ENCODE results near the gene COBLL1.

GRCh38 chr2:164662066-164662465, 179.6 kb downstream of the COBLL1 start:
- no peak for TF ChIP-seq CTCF (tag by site-specific recombination; IDR thresholded peaks at IDR 0.05)
- TF ChIP-seq ZNF792 (tag by site-specific recombination; IDR thresholded peaks at IDR 0.05), result no peak
- no peak for TF ChIP-seq MZF1 (tag by site-specific recombination; IDR thresholded peaks at IDR 0.05; ENCODE audit: borderline replicate concordance)
- TF ChIP-seq MEIS1 (CRISPR knock-in tag; IDR thresholded peaks at IDR 0.05; ENCODE audit: borderline replicate concordance), result no peak
- TF ChIP-seq ZNF560 (tag by site-specific recombination; IDR thresholded peaks at IDR 0.05; ENCODE audit: borderline replicate concordance), result no peak
- TF ChIP-seq ZNF24 (tag by site-specific recombination; IDR thresholded peaks at IDR 0.05), result no peak
- TF ChIP-seq, protein P1, sequence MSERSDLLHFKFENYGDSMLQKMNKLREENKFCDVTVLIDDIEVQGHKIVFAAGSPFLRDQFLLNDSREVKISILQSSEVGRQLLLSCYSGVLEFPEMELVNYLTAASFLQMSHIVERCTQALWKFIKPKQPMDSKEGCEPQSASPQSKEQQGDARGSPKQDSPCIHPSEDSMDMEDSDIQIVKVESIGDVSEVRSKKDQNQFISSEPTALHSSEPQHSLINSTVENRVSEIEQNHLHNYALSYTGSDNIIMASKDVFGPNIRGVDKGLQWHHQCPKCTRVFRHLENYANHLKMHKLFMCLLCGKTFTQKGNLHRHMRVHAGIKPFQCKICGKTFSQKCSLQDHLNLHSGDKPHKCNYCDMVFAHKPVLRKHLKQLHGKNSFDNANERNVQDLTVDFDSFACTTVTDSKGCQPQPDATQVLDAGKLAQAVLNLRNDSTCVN (tag by site-specific recombination; optimal IDR thresholded peaks at IDR 0.05), result no peak
- no peak for TF ChIP-seq PRDM10 (tag by site-specific recombination; IDR thresholded peaks at IDR 0.05)
- no peak for TF ChIP-seq YY1 (tag by site-specific recombination; IDR thresholded peaks at IDR 0.05)

All from HEK293 (cell line).